ENCODE measurements around the gene YBX1.

Gene YBX1

GRCh38 chr1:42730002-42730401 lies 47.8 kb downstream of the YBX1 start:
- WGBS, result 89% methylated on average over 2 of the region's 3 CpGs
- Histone ChIP-seq H3K9me3 (ENCODE audit: control insufficient read depth, low read length) (no peaks in the 10 kb centered on the region), H2AK5ac (ENCODE audit: low read length, severe bottlenecking) (no peak overlapping the region), H2BK5ac (ENCODE audit: low read depth, low read length, poor library complexity, severe bottlenecking) (no peak overlapping the region), H3K18ac (ENCODE audit: low read depth in 1 of 2, low read length in 2 of 2) (no peak overlapping the region), H2BK15ac (ENCODE audit: low read depth, poor library complexity, severe bottlenecking) (no peak overlapping the region), H2BK120ac (ENCODE audit: low read depth, low read length) (no peak overlapping the region), H3K4ac (ENCODE audit: low read depth in 1 of 2, low read length in 2 of 2) (no peak overlapping the region), H2BK12ac (ENCODE audit: low read length in 2 of 2) (no peak overlapping the region), H3K4me2 (ENCODE audit: low read length, poor library complexity, severe bottlenecking) (no peak overlapping the region), H3K79me1 (replicated peaks; ENCODE audit: low read length, poor library complexity, severe bottlenecking) (no peaks in the 10 kb centered on the region), H3K36me3 (ENCODE audit: control insufficient read depth in 1 of 2, insufficient read depth in 2 of 2, low read depth in 1 of 2, low read length in 2 of 2) (no peaks in the 10 kb centered on the region), H4K91ac (ENCODE audit: low read length) (no peak overlapping the region), H3K4me3 (ENCODE audit: insufficient read depth in 1 of 2, low read depth in 1 of 2, low read length in 2 of 2) (no peak overlapping the region), H3K27me3 (ENCODE audit: control insufficient read depth in 1 of 2, insufficient read depth in 1 of 2, low read length in 2 of 2) (no peaks in the 10 kb centered on the region), H3K14ac (ENCODE audit: low read length in 2 of 2) (no peak overlapping the region), H3K27ac (ENCODE audit: low read length, poor library complexity, severe bottlenecking) (no peak overlapping the region), H3K4me1 (ENCODE audit: control insufficient read depth, insufficient read depth, low read depth, low read length) (no peaks in the 10 kb centered on the region), H3K23ac (ENCODE audit: low read length in 2 of 2) (no peak overlapping the region), H4K8ac (ENCODE audit: low read length) (no peak overlapping the region), H2AFZ (ENCODE audit: low read depth, low read length) (no peak overlapping the region), H3K9ac (ENCODE audit: low read length) (no peak overlapping the region)
- no peak for DNase-seq

GRCh38 chr1:42730988-42731387 lies 48.8 kb downstream of the YBX1 start:
- H2AFZ ChIP-seq (ENCODE audit: low read depth, low read length), result no peak overlapping the region
- H2BK120ac ChIP-seq (ENCODE audit: low read depth, low read length), result no peak overlapping the region
- H3K14ac ChIP-seq (ENCODE audit: low read length in 2 of 2), result no peak overlapping the region
- H3K23ac ChIP-seq (ENCODE audit: low read length in 2 of 2), result no peak overlapping the region
- H2BK12ac ChIP-seq (ENCODE audit: low read length in 2 of 2), result no peak overlapping the region
- no peaks in the 10 kb centered on the region for H3K36me3 ChIP-seq (ENCODE audit: control insufficient read depth in 1 of 2, insufficient read depth in 2 of 2, low read depth in 1 of 2, low read length in 2 of 2)
- H3K27me3 ChIP-seq (ENCODE audit: control insufficient read depth in 1 of 2, insufficient read depth in 1 of 2, low read length in 2 of 2), result no peaks in the 10 kb centered on the region
- H3K4me3 ChIP-seq (ENCODE audit: insufficient read depth in 1 of 2, low read depth in 1 of 2, low read length in 2 of 2), result no peak overlapping the region
- H3K4me1 ChIP-seq (ENCODE audit: control insufficient read depth, insufficient read depth, low read depth, low read length), result peaks cover 3% of the 10 kb centered on the region
- 61% methylated on average over 3 of the region's 4 CpGs for WGBS
- H3K9ac ChIP-seq (ENCODE audit: low read length), result no peak overlapping the region
- H3K79me1 ChIP-seq (replicated peaks; ENCODE audit: low read length, poor library complexity, severe bottlenecking), result no peaks in the 10 kb centered on the region
- H3K4ac ChIP-seq (ENCODE audit: low read depth in 1 of 2, low read length in 2 of 2), result no peak overlapping the region
- H3K27ac ChIP-seq (ENCODE audit: low read length, poor library complexity, severe bottlenecking), result no peak overlapping the region
- H3K4me2 ChIP-seq (ENCODE audit: low read length, poor library complexity, severe bottlenecking), result no peak overlapping the region
- no peak overlapping the region for H3K18ac ChIP-seq (ENCODE audit: low read depth in 1 of 2, low read length in 2 of 2)
- no peaks in the 10 kb centered on the region for H3K9me3 ChIP-seq (ENCODE audit: control insufficient read depth, low read length)
- H2AK5ac ChIP-seq (ENCODE audit: low read length, severe bottlenecking), result no peak overlapping the region
- H4K8ac ChIP-seq (ENCODE audit: low read length), result no peak overlapping the region
- no peak overlapping the region for H2BK5ac ChIP-seq (ENCODE audit: low read depth, low read length, poor library complexity, severe bottlenecking)
- no peak overlapping the region for H2BK15ac ChIP-seq (ENCODE audit: low read depth, poor library complexity, severe bottlenecking)
- DNase-seq, result no peak
- no peak overlapping the region for H4K91ac ChIP-seq (ENCODE audit: low read length)

GRCh38 chr1:42731585-42731984 lies 49.4 kb downstream of the YBX1 start:
- Histone ChIP-seq H3K9ac (ENCODE audit: low read length) (peak overlapping the region; percentile 32), H3K79me1 (replicated peaks; ENCODE audit: low read length, poor library complexity, severe bottlenecking) (no peaks in the 10 kb centered on the region)

GRCh38 chr1:42732126-42732680 lies 50.0 kb downstream of the YBX1 start:
- H2AK5ac ChIP-seq (ENCODE audit: low read length, severe bottlenecking), result no peak overlapping the region
- H3K79me1 ChIP-seq (replicated peaks; ENCODE audit: low read length, poor library complexity, severe bottlenecking), result no peaks in the 10 kb centered on the region
- no peak overlapping the region for H2AFZ ChIP-seq (ENCODE audit: low read depth, low read length)
- H3K9ac ChIP-seq (ENCODE audit: low read length), result peak overlapping the region; percentile 32
- H3K4me2 ChIP-seq (ENCODE audit: low read length, poor library complexity, severe bottlenecking), result no peak overlapping the region
- H2BK120ac ChIP-seq (ENCODE audit: low read depth, low read length), result no peak overlapping the region
- peak overlapping the region in 1 of 2 experiments; percentile 38 for H3K4me3 ChIP-seq (ENCODE audit: insufficient read depth in 1 of 2, low read depth in 1 of 2, low read length in 2 of 2)
- no peak overlapping the region for H3K18ac ChIP-seq (ENCODE audit: low read depth in 1 of 2, low read length in 2 of 2)
- H3K9me3 ChIP-seq (ENCODE audit: control insufficient read depth, low read length), result no peaks in the 10 kb centered on the region
- WGBS, result 84% methylated on average over 10 of the region's 10 CpGs
- H2BK12ac ChIP-seq (ENCODE audit: low read length in 2 of 2), result no peak overlapping the region
- DNase-seq, result no peak
- H3K4me1 ChIP-seq (ENCODE audit: control insufficient read depth, insufficient read depth, low read depth, low read length), result peaks cover 3% of the 10 kb centered on the region
- H3K27ac ChIP-seq (ENCODE audit: low read length, poor library complexity, severe bottlenecking), result no peak overlapping the region
- no peak overlapping the region for H4K8ac ChIP-seq (ENCODE audit: low read length)
- no peaks in the 10 kb centered on the region for H3K36me3 ChIP-seq (ENCODE audit: control insufficient read depth in 1 of 2, insufficient read depth in 2 of 2, low read depth in 1 of 2, low read length in 2 of 2)
- no peak overlapping the region for H2BK15ac ChIP-seq (ENCODE audit: low read depth, poor library complexity, severe bottlenecking)
- H3K27me3 ChIP-seq (ENCODE audit: control insufficient read depth in 1 of 2, insufficient read depth in 1 of 2, low read length in 2 of 2), result no peaks in the 10 kb centered on the region
- H3K23ac ChIP-seq (ENCODE audit: low read length in 2 of 2), result peak overlapping the region in 1 of 2 experiments; percentile 31
- H4K91ac ChIP-seq (ENCODE audit: low read length), result no peak overlapping the region
- H3K14ac ChIP-seq (ENCODE audit: low read length in 2 of 2), result no peak overlapping the region
- no peak overlapping the region for H3K4ac ChIP-seq (ENCODE audit: low read depth in 1 of 2, low read length in 2 of 2)
- H2BK5ac ChIP-seq (ENCODE audit: low read depth, low read length, poor library complexity, severe bottlenecking), result no peak overlapping the region

More at GRCh38 chr1:42731585-42731984, 49.4 kb downstream of the YBX1 start:
- H3K4me1 ChIP-seq (ENCODE audit: control insufficient read depth, insufficient read depth, low read depth, low read length), result peaks cover 3% of the 10 kb centered on the region
- no peak overlapping the region for H3K18ac ChIP-seq (ENCODE audit: low read depth in 1 of 2, low read length in 2 of 2)
- H3K9me3 ChIP-seq (ENCODE audit: control insufficient read depth, low read length), result no peaks in the 10 kb centered on the region
- no peak overlapping the region for H3K4me3 ChIP-seq (ENCODE audit: insufficient read depth in 1 of 2, low read depth in 1 of 2, low read length in 2 of 2)
- no peak overlapping the region for H4K8ac ChIP-seq (ENCODE audit: low read length)
- whole genome bisulfite sequencing, result 65% methylated on average over 3 of the region's 3 CpGs
- H3K23ac ChIP-seq (ENCODE audit: low read length in 2 of 2), result no peak overlapping the region
- no peak overlapping the region for H2AFZ ChIP-seq (ENCODE audit: low read depth, low read length)
- H2BK15ac ChIP-seq (ENCODE audit: low read depth, poor library complexity, severe bottlenecking), result no peak overlapping the region
- no peak overlapping the region for H3K4ac ChIP-seq (ENCODE audit: low read depth in 1 of 2, low read length in 2 of 2)
- H2BK5ac ChIP-seq (ENCODE audit: low read depth, low read length, poor library complexity, severe bottlenecking), result no peak overlapping the region
- no peak overlapping the region for H4K91ac ChIP-seq (ENCODE audit: low read length)
- H3K27me3 ChIP-seq (ENCODE audit: control insufficient read depth in 1 of 2, insufficient read depth in 1 of 2, low read length in 2 of 2), result no peaks in the 10 kb centered on the region
- H3K14ac ChIP-seq (ENCODE audit: low read length in 2 of 2), result no peak overlapping the region
- no peak overlapping the region for H2BK120ac ChIP-seq (ENCODE audit: low read depth, low read length)
- no peak overlapping the region for H2AK5ac ChIP-seq (ENCODE audit: low read length, severe bottlenecking)
- H3K27ac ChIP-seq (ENCODE audit: low read length, poor library complexity, severe bottlenecking), result no peak overlapping the region
- H3K4me2 ChIP-seq (ENCODE audit: low read length, poor library complexity, severe bottlenecking), result no peak overlapping the region
- no peaks in the 10 kb centered on the region for H3K36me3 ChIP-seq (ENCODE audit: control insufficient read depth in 1 of 2, insufficient read depth in 2 of 2, low read depth in 1 of 2, low read length in 2 of 2)
- H2BK12ac ChIP-seq (ENCODE audit: low read length in 2 of 2), result no peak overlapping the region
- no peak for DNase-seq
